Measurements from ENCODE around the gene TMEM181.

- no peak for TF ChIP-seq CTCF (IDR thresholded peaks at IDR 0.05)
- TF ChIP-seq EP300 (IDR thresholded peaks at IDR 0.05): no peak
- no peak for TF ChIP-seq POLR2A (IDR thresholded peaks at IDR 0.05)
These were observed 75.7 kb downstream of the TMEM181 start for GRCh38 chr6:158635427-158636073.
